ENCODE data around the gene TRMT11. TPM values are rescaled to one million over a fixed set of nuclear protein-coding genes. Genes with fewer than 3 reads are reported as not detected.

The TRMT11 gene
- total RNA-seq (2011; cell fraction: chromatin; rRNA removed; ENCODE audit: low replicate concordance) = 88.5 and 187 TPM in 2 replicates
- total RNA-seq (2011; cell fraction: nucleolus; rRNA removed) = 41.2 and 47.4 TPM in 2 replicates
- total RNA-seq (2011; cell fraction: nucleoplasm; rRNA removed) = 59.8 and 74.4 TPM in 2 replicates
- 38.2 and 40.5 TPM in 2 replicates for total RNA-seq (2014; rRNA removed)
- 60.8 and 68.2 TPM in 2 replicates for total RNA-seq (2014; rRNA removed; fragmentation: Illumina TruSeq; extraction: Trizol)
- 47.2 and 53.0 TPM in 2 replicates for total RNA-seq (2015; rRNA removed; fragmentation: Illumina TruSeq; extraction: Trizol)
- 38.8 and 41.3 TPM in 2 replicates for total RNA-seq (2021)
- polyA plus RNA-seq (2011; rRNA removed) = 68.1 and 88.0 TPM in 2 replicates
- 8.9 and 26.0 TPM in 2 replicates for polyA plus RNA-seq (2011; cell fraction: cytosol; rRNA removed)
- polyA plus RNA-seq (2011; cell fraction: nucleus; rRNA removed) = 136 and 190 TPM in 2 replicates
- polyA plus RNA-seq (2012) = 23.3 and 23.7 TPM in 2 replicates
- polyA plus RNA-seq (2014; fragmentation: Illumina TruSeq; extraction: Trizol) = 34.8 and 46.8 TPM in 2 replicates
- 10 to 100 TPM; 72.4 to 76.3 TPM for polyA plus RNA-seq (2014; fragmentation: Nextera tagmentation; extraction: Ambion mirVana)
- polyA plus RNA-seq (2014; rRNA removed) = 59.6 and 59.8 TPM in 2 replicates
- 99.9 and 108 TPM in 2 replicates for polyA minus RNA-seq (2011; rRNA and poly(A)+ RNA removed)
- 23.4 and 24.7 TPM in 2 replicates for polyA minus RNA-seq (2011; cell fraction: cytosol; rRNA and poly(A)+ RNA removed)
- polyA minus RNA-seq (2011; cell fraction: nucleus; rRNA and poly(A)+ RNA removed) = 117 and 147 TPM in 2 replicates
- percentile 94 among the genes with signal in this experiment for Bru-seq, nascent RNA
- BruChase-seq, experiment 1, labeled RNA remaining after a 2-hour chase = percentile 95 among the genes with signal in this experiment
- BruChase-seq, experiment 2, labeled RNA remaining after a 6-hour chase = percentile 92 among the genes with signal in this experiment
- long read RNA-seq, experiment 1, transcript TRMT11-201 (13 exons, 1,565 nt) = major isoform, 51 of 95 reads
- long read RNA-seq, experiment 1, partial matches to known transcripts = 2 of 95 reads
- long read RNA-seq, experiment 1, other reads (novel, unspliced or antisense) = 42 of 95 reads
- long read RNA-seq, experiment 2, partial matches to known transcripts = 2 of 10 reads
- long read RNA-seq, experiment 2, other reads (novel, unspliced or antisense) = 4 of 10 reads
- long read RNA-seq, experiment 3, transcript TRMT11-201 (13 exons, 1,565 nt) = major isoform, 25 of 35 reads
- long read RNA-seq, experiment 3, partial matches to known transcripts = 3 of 35 reads
- long read RNA-seq, experiment 3, other reads (novel, unspliced or antisense) = 7 of 35 reads

- Histone ChIP-seq H3K4me3 (peak within 1 kb of the TSS; percentile 62), H3K27me3 (ENCODE audit: control insufficient read depth in 2 of 2, insufficient read depth in 2 of 2, low read length in 2 of 2) (no peaks in the 10 kb centered on the region), H3K4me2 (ENCODE audit: insufficient read depth, low read length) (peak within 1 kb of the TSS; percentile 90), H3K36me3 (ENCODE audit: control insufficient read depth, insufficient read depth, low read length) (peaks cover 5% of the 10 kb centered on the region; the same call in 1 of the 3 replicates), H4K20me1 (replicated peaks; ENCODE audit: control insufficient read depth, insufficient read depth, low read length) (0 out of 2 replicates have a peak, but pooled peaks cover 3% of the 10 kb centered on the region), H3K4me1 (replicated peaks in 1 of 2; ENCODE audit: control insufficient read depth in 2 of 2, insufficient read depth in 2 of 2, low read length in 2 of 2) (peaks cover 14 to 30% of the 10 kb centered on the region in 2 experiments), H3K9me3 (replicated peaks; ENCODE audit: control insufficient read depth, insufficient read depth, low read depth, low read length) (no peaks in the 10 kb centered on the region), H2AFZ (ENCODE audit: low read depth, low read length) (peak within 1 kb of the TSS; percentile 96), H3K27ac (ENCODE audit: extremely low read depth, low read depth, low read length) (peak within 1 kb of the TSS; percentile 79), H3K79me2 (ENCODE audit: control insufficient read depth, insufficient read depth, low read length) (peaks cover 66% of the 10 kb centered on the region), H3K9me1 (ENCODE audit: control insufficient read depth, insufficient read depth, low read length) (no peaks in the 10 kb centered on the region), H3K9ac (ENCODE audit: insufficient read depth in 1 of 2, low read depth in 2 of 2, low read length in 2 of 2) (peak within 1 kb of the TSS; percentile 92 to 100)
- ChIA-PET POLR2A (interaction anchor here (0.6 to 2.4 kb wide), 25 partner anchors 8 to 1133 kb away, joined by 3 to 18 read pairs (median 4); partner anchors contain the start of genes HINT3 and NCOA7), CTCF (ENCODE audit: low intra/inter-chr PET ratio) (no interaction called here)
- under 1% methylated on average over 48 of the region's 52 CpGs for WGBS (ENCODE audit: insufficient coverage, low coverage, missing lambda C conversion rate)
- in situ Hi-C loops (cut with MboI) = no loop called here
- ATAC-seq = peak; percentile 95
- DNase-seq (ENCODE audit: extremely low read depth in 1 of 4, low spot score in 3 of 4) = peak; percentile 93 to 97 (median 95)
- FAIRE-seq = peak; percentile 95
- intact Hi-C loops (cut with micrococcal nuclease) = loop anchor here (1.0 to 10.0 kb wide), 4 partner anchors 126 to 1358 kb away; partner anchors contain the start of gene ECHDC1
- BruUV-seq (replicated peaks) = TSS peak; percentile 60
- TF ChIP-seq ZNF395 (CRISPR knock-in tag; IDR thresholded peaks at IDR 0.05) (no peak), E2F5 (CRISPR knock-in tag; IDR thresholded peaks at IDR 0.05) (peak; percentile 75), KDM5B (IDR thresholded peaks at IDR 0.05; ENCODE audit: insufficient replicate concordance, low read depth, low read length) (peak; percentile 99), E2F6 (IDR thresholded peaks at IDR 0.05; ENCODE audit: borderline replicate concordance in 1 of 2, extremely low read depth in 1 of 2, insufficient read depth in 1 of 2, insufficient read length in 1 of 2, low read depth in 1 of 2, low read length in 1 of 2, poor library complexity in 1 of 2, severe bottlenecking in 1 of 2) (peak; percentile 75 to 81), AFF4 (CRISPR knock-in tag; IDR thresholded peaks at IDR 0.05) (peak; percentile 94; the same call in 1 of the 2 replicates)
Observed at GRCh38 chr6:125986301-125987025, at the start of gene TRMT11. TSS of gene TRMT11 (plus strand) at chr6:125986540. CDS start at chr6:125986551, 11 bp downstream.

All from K562 (cell line).